DMS 273 treated with DMSO at 0.1 percent for 48 hours (cell line): ENCODE results near the gene ERBB2.
"Not testable (repeated sequence)": the region's sequence is repeated elsewhere in the genome, so short reads cannot be mapped to it uniquely, and the experiment has no call there.

Experiments
- DNase-seq: peaks from one replicate; lab custom pipeline; 2025; lab: John Stamatoyannopoulos, UW

Gene ERBB2

DNA sequence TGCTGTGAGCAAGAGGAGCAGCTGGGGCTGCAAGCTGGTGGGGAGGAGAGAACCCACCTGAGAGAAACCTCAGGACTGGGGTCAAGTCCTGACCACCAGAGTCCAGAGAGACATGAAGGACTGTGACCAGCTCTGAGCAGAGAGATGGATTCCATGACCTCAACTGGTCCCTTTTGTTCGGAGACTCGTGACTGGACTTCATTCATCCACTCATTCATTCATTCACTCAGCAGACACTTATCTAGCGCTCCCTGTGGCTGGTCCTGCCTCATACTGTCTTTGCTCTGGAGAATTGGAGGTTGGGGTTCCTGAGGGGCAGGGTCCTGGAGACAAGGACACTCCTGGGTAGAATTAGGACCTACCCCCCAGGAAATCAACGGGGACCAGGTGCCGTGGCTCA, 4.0 kb downstream of the ERBB2 start:
- no peak for DNase-seq

- no peak for DNase-seq
These were observed 5.1 kb downstream of the ERBB2 start for GRCh38 chr17:39704821-39705551.

DNA sequence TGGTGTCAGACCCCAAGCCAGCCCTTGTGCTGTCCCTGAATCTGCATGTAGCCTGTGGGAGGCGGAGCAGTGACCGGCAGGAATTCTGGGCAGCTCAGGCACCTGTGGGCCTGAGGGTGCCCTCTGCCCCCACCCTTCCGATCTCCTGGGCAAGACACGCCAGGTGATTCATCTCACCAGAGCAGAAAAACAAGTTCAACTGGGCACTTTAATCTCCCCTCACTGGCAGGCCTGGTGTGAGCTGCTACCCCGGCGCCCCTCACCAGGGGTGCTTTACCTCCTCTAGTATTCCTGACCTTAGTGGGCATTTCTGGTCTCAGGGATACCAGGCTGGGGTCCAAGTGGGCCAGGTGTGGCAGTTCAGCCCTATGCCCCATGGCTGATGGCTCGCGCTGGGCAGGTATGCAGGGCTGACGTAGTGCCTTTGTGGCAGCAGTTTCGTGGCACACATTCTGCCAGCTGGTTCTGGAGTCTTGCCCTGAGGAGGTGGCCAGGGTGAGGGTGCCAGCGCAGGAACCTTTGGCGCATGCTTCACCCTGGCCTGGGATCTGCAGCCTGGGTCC, 6.0 kb downstream of the ERBB2 start:
- no peak for DNase-seq

- no peak for DNase-seq
These were observed 6.5 kb downstream of the ERBB2 start for GRCh38 chr17:39706383-39706782.

- no peak for DNase-seq
These were observed 7.1 kb downstream of the ERBB2 start for GRCh38 chr17:39706921-39707337.

GRCh38 chr17:39709319-39709997, 9.6 kb downstream of the ERBB2 start:
- no peak for DNase-seq

DNA sequence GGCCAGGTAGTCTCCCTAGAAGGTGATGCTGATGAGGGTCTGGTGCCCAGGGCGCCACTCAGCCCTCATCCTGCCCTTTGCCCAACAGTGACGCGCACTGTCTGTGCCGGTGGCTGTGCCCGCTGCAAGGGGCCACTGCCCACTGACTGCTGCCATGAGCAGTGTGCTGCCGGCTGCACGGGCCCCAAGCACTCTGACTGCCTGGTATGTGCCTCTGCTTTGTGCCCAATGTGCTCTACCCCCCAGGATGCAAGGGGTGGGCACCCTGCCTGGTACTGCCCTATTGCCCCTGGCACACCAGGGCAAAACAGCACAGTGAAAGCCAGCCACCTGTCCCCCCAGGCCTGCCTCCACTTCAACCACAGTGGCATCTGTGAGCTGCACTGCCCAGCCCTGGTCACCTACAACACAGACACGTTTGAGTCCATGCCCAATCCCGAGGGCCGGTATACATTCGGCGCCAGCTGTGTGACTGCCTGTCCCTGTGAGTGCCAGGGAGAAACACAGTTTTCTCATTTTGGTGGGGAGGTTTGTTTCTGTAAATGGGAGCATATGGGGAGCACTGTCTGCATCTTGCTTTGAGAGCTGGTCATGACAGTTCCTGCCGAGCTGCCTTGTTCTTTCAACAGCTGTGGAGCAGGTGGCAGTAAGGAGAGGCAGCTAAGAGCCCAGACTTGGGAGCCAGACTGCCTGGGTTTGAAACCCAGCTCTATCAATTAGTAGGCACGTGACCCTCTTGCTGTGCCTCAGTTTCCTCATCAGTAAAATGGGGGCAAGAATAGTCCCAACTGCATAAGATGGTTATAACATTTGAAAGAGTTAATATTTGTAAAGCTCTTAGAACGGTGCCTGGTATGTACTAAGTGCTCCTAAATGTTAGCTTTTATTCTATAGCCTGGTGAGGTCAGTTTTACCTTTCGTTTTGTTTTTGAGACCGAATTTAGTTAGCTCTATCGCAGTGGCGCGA, 10.4 kb downstream of the ERBB2 start:
- DNase-seq = no peak

DNA sequence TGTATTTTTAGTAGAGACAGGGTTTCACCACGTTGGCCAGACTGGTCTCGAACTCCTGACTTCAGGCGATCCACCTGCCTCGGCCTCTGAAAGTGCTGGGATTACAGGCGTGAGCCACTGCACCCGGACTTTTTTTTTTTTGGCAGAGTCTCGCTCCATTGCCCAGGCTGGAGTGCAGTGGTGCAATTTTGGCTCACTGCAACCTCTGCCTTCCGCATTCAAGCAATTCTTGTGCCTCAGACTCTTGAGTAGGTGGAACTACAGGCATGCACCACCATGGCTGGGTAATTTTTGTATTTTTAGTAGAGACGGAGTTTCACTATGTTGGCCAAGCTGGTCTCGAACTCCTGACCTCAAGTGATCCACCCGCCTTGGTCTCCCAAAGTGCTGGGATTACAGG, 11.2 kb downstream of the ERBB2 start:
- not testable (repeated sequence) for DNase-seq

DNA sequence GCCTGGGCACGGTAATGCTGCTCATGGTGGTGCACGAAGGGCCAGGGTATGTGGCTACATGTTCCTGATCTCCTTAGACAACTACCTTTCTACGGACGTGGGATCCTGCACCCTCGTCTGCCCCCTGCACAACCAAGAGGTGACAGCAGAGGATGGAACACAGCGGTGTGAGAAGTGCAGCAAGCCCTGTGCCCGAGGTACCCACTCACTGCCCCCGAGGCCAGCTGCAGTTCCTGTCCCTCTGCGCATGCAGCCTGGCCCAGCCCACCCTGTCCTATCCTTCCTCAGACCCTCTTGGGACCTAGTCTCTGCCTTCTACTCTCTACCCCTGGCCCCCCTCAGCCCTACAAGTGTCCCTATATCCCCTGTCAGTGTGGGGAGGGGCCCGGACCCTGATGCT, 12.0 kb downstream of the ERBB2 start:
- DNase-seq = no peak

GRCh38 chr17:39714234-39714633, 14.4 kb downstream of the ERBB2 start:
- DNase-seq = no peak

- DNase-seq = no peak
These were observed 15.7 kb downstream of the ERBB2 start for GRCh38 chr17:39715375-39716072.

DNA sequence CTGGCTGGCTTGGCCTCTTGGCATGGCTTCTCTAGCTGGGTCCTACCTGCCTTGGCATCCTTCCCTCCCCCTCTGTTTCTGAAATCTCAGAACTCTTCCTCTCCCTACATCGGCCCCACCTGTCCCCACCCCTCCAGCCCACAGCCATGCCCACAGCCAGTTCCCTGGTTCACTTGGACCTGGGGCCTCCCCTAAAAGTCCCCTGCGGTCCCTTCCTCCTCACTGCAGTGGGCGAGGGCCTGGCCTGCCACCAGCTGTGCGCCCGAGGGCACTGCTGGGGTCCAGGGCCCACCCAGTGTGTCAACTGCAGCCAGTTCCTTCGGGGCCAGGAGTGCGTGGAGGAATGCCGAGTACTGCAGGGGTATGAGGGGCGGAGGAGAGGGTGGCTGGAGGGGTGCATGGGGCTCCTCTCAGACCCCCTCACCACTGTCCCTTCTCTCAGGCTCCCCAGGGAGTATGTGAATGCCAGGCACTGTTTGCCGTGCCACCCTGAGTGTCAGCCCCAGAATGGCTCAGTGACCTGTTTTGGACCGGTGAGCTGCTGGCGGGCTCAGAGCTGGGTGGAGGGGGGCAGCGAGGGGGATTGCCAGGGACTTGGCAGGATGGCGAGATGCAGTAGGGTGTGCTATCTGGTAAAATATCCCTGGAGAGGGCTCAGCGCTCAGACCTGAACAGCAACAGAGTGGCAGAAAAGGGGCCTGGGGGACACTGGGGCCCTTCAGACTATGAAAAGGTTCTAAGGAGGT, 16.4 kb downstream of the ERBB2 start:
- no peak for DNase-seq

- no peak for DNase-seq
These were observed 17.1 kb downstream of the ERBB2 start for GRCh38 chr17:39716879-39717536.

- no peak for DNase-seq
These were observed 17.8 kb downstream of the ERBB2 start for GRCh38 chr17:39717660-39718059.

DNA sequence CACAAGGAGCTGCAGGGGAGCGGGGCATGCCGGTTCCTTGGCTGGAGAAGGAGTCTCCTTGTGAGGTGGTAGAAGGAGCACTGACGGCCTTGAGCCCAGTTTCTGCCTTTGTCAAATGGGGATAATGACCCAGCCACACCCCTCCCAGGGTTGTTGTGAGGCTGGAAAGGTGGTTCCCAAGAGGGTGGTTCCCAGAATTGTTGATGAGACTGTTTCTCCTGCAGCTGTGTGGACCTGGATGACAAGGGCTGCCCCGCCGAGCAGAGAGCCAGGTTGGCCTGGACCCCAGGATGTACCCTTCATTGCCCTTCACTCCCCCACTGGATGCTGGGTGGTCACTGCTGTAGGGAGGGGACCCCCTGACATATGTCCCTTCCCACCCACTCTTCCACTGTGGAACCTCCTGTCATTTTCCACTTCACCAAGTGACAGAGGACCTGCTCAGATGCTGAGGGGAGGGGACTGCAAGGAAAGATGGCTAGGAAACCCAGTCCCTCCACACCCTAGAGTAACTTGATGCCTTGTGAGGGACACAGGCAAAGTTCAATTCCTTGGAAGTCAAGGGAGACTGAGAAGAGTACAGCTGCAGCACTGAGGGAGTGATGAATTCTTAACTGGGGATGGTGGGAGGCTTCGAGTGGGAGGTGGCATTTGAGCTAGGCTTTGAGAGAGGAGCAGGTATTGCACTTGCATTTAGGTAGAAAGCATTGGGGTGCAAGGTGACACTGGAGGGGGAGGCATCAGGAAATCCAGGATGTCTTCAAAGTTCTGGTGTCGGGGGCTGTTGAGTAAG, 19.9 kb downstream of the ERBB2 start:
- no peak for DNase-seq

DNA sequence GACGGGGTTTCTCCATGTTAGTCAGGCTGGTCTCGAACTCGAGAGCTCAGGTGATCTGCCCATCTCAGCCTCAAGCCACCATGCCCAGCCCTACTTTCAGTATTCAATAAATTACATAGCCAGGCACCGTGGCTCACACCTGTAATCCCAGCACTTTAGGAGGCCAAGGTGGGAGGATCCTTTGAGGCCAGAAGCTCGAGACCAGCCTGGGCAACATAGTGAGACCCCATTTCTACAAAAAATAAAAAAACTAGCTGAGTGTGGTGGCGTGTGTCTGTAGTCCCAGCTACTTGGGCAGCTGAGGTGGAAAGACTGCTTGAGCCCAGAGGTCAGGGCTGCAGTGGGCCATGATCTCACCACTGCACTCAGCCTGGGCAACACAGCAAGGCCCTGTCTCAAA, 22.2 kb downstream of the ERBB2 start:
- no peak for DNase-seq

DNA sequence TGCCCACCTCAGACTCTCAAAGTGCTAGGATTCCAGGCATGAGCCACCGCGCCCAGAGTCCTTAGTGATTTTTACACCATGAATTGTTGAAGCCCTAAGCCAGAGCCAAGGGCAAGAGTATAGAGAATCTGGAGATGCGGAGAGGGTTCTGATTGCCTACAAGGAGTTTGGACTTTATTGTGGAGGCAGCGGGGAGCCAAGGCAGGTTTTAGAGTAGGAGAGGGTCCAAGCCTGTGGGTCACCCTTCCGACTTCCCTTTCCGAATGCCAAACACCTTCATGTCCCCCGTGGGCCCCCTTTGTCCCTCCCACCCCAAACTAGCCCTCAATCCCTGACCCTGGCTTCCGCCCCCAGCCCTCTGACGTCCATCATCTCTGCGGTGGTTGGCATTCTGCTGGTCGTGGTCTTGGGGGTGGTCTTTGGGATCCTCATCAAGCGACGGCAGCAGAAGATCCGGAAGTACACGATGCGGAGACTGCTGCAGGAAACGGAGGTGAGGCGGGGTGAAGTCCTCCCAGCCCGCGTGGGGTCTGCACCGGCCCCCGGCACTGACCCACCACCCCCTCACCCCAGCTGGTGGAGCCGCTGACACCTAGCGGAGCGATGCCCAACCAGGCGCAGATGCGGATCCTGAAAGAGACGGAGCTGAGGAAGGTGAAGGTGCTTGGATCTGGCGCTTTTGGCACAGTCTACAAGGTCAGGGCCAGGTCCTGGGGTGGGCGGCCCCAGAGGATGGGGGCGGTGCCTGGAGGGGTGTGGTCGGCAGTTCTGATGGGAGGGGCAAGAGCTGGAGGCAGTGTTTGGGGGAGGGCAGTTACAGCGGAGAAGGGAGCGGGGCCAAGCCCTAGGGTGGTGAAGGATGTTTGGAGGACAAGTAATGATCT, 23.3 kb downstream of the ERBB2 start:
- no peak for DNase-seq

DNA sequence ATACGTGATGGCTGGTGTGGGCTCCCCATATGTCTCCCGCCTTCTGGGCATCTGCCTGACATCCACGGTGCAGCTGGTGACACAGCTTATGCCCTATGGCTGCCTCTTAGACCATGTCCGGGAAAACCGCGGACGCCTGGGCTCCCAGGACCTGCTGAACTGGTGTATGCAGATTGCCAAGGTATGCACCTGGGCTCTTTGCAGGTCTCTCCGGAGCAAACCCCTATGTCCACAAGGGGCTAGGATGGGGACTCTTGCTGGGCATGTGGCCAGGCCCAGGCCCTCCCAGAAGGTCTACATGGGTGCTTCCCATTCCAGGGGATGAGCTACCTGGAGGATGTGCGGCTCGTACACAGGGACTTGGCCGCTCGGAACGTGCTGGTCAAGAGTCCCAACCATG, 24.9 kb downstream of the ERBB2 start:
- DNase-seq = no peak

- DNase-seq = not testable (repeated sequence)
These were observed 26.1 kb downstream of the ERBB2 start for GRCh38 chr17:39725923-39726322.
